Cardiac septum (tissue), 1 donor: ENCODE results near the gene PAQR6. TPM values are rescaled to one million over a fixed set of nuclear protein-coding genes. Genes with fewer than 3 reads are reported as not detected.
"Not testable (repeated sequence)": the region's sequence is repeated elsewhere in the genome, so short reads cannot be mapped to it uniquely, and the experiment has no call there.

Experiments used
- DNase-seq: peaks from one replicate; pipeline ENCODE4 v3.0.0-alpha.2; 2020; ENCODE audit warnings: low spot score
- intact Hi-C: fragments of 100-400 bp; cut with DNase I; formaldehyde crosslinking; loops from one replicate; pipeline ENCODE4 v1.14.0; 2022
- total RNA-seq: library from RNA; stranded (reverse); fragmentation: NEBNext Ultra II Directional; extraction: Animal tissue kit (Norgen Biotek cat#: 25700); gene quantifications from one replicate; pipeline ENCODE4 v1.2.1, GENCODE V29; 2021
- donor health status: DM: no; HTN: no; CAD: no.

Gene PAQR6
- total RNA-seq, 1 donor from 2014 or later: 2.6 TPM

GRCh38 chr1:156241311-156241811 lies 6.5 kb downstream of the PAQR6 start:
- intact Hi-C loops: no loop called here
- no peak for DNase-seq

GRCh38 chr1:156238248-156238647 lies 9.6 kb downstream of the PAQR6 start:
- intact Hi-C loops: no loop called here
- no peak for DNase-seq

GRCh38 chr1:156236164-156236563 lies 11.7 kb downstream of the PAQR6 start:
- intact Hi-C loops: no loop called here
- DNase-seq: no peak

GRCh38 chr1:156233426-156234127 lies 14.3 kb downstream of the PAQR6 start:
- DNase-seq: no peak
- intact Hi-C loops: no loop called here

- intact Hi-C loops: no loop called here
- no peak for DNase-seq
These were observed 15.5 kb downstream of the PAQR6 start for GRCh38 chr1:156232201-156232894.

GRCh38 chr1:156230473-156230837 lies 17.4 kb downstream of the PAQR6 start:
- DNase-seq: no peak
- intact Hi-C loops: no loop called here

GRCh38 chr1:156229809-156230472 lies 17.9 kb downstream of the PAQR6 start:
- no peak for DNase-seq
- intact Hi-C loops: no loop called here

GRCh38 chr1:156228501-156228900 lies 19.4 kb downstream of the PAQR6 start:
- no peak for DNase-seq
- intact Hi-C loops: no loop called here

- intact Hi-C loops: no loop called here
- DNase-seq: no peak
These were observed 21.1 kb downstream of the PAQR6 start for GRCh38 chr1:156226782-156227181.

- DNase-seq: no peak
- intact Hi-C loops: no loop called here
These were observed 21.7 kb downstream of the PAQR6 start for GRCh38 chr1:156226116-156226538.

- DNase-seq: no peak
- intact Hi-C loops: loop anchor here (1.0 to 2.0 kb wide), 3 partner anchors 79 to 135 kb away; no protein-coding TSS in a partner anchor
These were observed 22.2 kb downstream of the PAQR6 start for GRCh38 chr1:156225677-156226014.

GRCh38 chr1:156221986-156222692 lies 25.7 kb downstream of the PAQR6 start:
- DNase-seq: no peak
- intact Hi-C loops: no loop called here

- no peak for DNase-seq
- intact Hi-C loops: no loop called here
These were observed 27.6 kb downstream of the PAQR6 start for GRCh38 chr1:156220226-156220625.

GRCh38 chr1:156217871-156218270 lies 30.0 kb downstream of the PAQR6 start:
- intact Hi-C loops: no loop called here
- no peak for DNase-seq

GRCh38 chr1:156216361-156217086 lies 31.3 kb downstream of the PAQR6 start:
- DNase-seq, intact Hi-C loops: not testable (repeated sequence)

GRCh38 chr1:156214024-156214748 lies 33.7 kb downstream of the PAQR6 start:
- no peak for DNase-seq
- intact Hi-C loops: no loop called here

GRCh38 chr1:156213644-156213966 lies 34.3 kb downstream of the PAQR6 start:
- DNase-seq: no peak

GRCh38 chr1:156212833-156213643 lies 34.8 kb downstream of the PAQR6 start, which contains the start of gene PMF1:
Gene PMF1 (plus strand): TSS chr1:156213007. CDS start chr1:156213016, 9 bp downstream.
- peak; percentile 98 for DNase-seq
- intact Hi-C loops: loop anchor here (1.0 kb wide), 1 partner anchor 19 kb away; the partner anchor contains the start of gene SLC25A44

More at GRCh38 chr1:156213644-156213966, 34.3 kb downstream of the PAQR6 start:
- intact Hi-C loops: no loop called here
